GM12878 (cell line): ENCODE data around the gene GPR26. TPM values are rescaled to one million over a fixed set of nuclear protein-coding genes. Genes with fewer than 3 reads are reported as not detected.

Experiments used
- ATAC-seq: fragments of 200-7000 bp; cut with Tn5 transposase; 3 replicates; pipeline ENCODE4 v1.9.1; 2020; ENCODE audit warnings: mild to moderate bottlenecking, moderate library complexity
- BruUV-seq: library from RNA; stranded (reverse); fragments of 400-500 nt; replicated peaks from 2 replicates; lab custom pipeline; 2021; lab: Mats Ljungman, UMichigan
- CTCF ChIA-PET: fragments of 300-600 bp; sonication (Branson Sonifier 250); formaldehyde crosslinking; extraction: SDS; loops from one replicate; lab custom pipeline; 2021; ENCODE audit warnings: inconsistent platforms; lab: Yijun Ruan, JAX
- POLR2A ChIA-PET: fragments of 350-600 bp; formaldehyde crosslinking; extraction: SDS; loops from one replicate; lab custom pipeline; 2021; ENCODE audit warnings: inconsistent platforms; lab: Charles Lee
- RAD21 ChIA-PET: fragments of 300-600 bp; sonication (Branson Sonifier 250); formaldehyde crosslinking; loops from one replicate; lab custom pipeline; 2023; ENCODE audit warnings: antibody characterized with exemption; ENCODE audit not compliant: unreplicated experiment; lab: Charles Lee
- SMC1A ChIA-PET: fragments of 300-600 bp; sonication (Branson Sonifier 250); formaldehyde crosslinking; loops from one replicate; lab custom pipeline; 2023; ENCODE audit not compliant: unreplicated experiment, uncharacterized antibody; lab: Charles Lee
- DNase-seq: peaks from one replicate; pipeline ENCODE4 v3.0.0-alpha.2; 2011; ENCODE audit warnings: low read depth, low spot score
- FAIRE-seq: peaks from 3 replicates; lab custom pipeline; 2011; peaks lifted over from hg19 to GRCh38; lab: Jason Lieb, UNC
- H2AFZ ChIP-seq: 2 replicates; pipeline ENCODE4 v1.6.0; 2011; ENCODE audit warnings: low read depth, low read length, control low read depth; ENCODE audit not compliant: control insufficient read depth
- H3K27ac ChIP-seq: 2 replicates; pipeline ENCODE4 v1.5.1; 2011; ENCODE audit warnings: control low read depth; ENCODE audit not compliant: control insufficient read depth, insufficient read depth
- H3K27me3 ChIP-seq, 2 experiments: replicated peaks in 1 of 2; 2 replicates each; pipeline versions ENCODE4 v1.6.0 to v1.6.1; 2011; ENCODE audit warnings: low read length in 1 of 2; ENCODE audit not compliant: control insufficient read depth in 2 of 2, insufficient read depth in 2 of 2
- H3K36me3 ChIP-seq, 2 experiments: 2 replicates each; pipeline ENCODE4 v1.5.1; 2011; ENCODE audit warnings: low read length in 1 of 2; ENCODE audit not compliant: control insufficient read depth in 2 of 2, insufficient read depth in 2 of 2
- H3K4me1 ChIP-seq: 2 replicates; pipeline ENCODE4 v1.6.1; 2011; ENCODE audit warnings: mild to moderate bottlenecking, low read length, moderate library complexity, mixed read lengths; ENCODE audit not compliant: control insufficient read depth, insufficient read depth
- H3K4me2 ChIP-seq: 2 replicates; pipeline ENCODE4 v1.6.0; 2011; ENCODE audit warnings: control low read depth; ENCODE audit not compliant: control insufficient read depth, insufficient read depth
- H3K4me3 ChIP-seq: fragments of 200-600 bp; sonication (generic); 2 replicates; pipeline ENCODE4 v1.5.1; 2016
- H3K79me2 ChIP-seq: 2 replicates; pipeline ENCODE4 v1.6.0; 2011; ENCODE audit warnings: low read length; ENCODE audit not compliant: control insufficient read depth, insufficient read depth
- H3K9ac ChIP-seq: 2 replicates; pipeline ENCODE4 v1.8.0; 2011; ENCODE audit warnings: low read length, control low read depth, mixed read lengths; ENCODE audit not compliant: control insufficient read depth, insufficient read depth
- H3K9me3 ChIP-seq: replicated peaks from 3 replicates; pipeline ENCODE4 v1.5.1; 2011; ENCODE audit warnings: mild to moderate bottlenecking, low read length; ENCODE audit not compliant: control insufficient read depth, insufficient read depth
- H4K20me1 ChIP-seq: 2 replicates; pipeline ENCODE4 v1.6.0; 2011; ENCODE audit not compliant: control insufficient read depth, insufficient read depth
- BACH1 ChIP-seq: fragments of 450-650 bp; IDR thresholded peaks from 2 replicates; pipeline ENCODE4 v1.6.1; 2017; ENCODE audit warnings: mild to moderate bottlenecking, borderline replicate concordance
- CEBPZ ChIP-seq: fragments of 150-350 bp; IDR thresholded peaks from 2 replicates; pipeline ENCODE4 v1.6.1; 2016; ENCODE audit warnings: low read depth, low read length
- CHD1 ChIP-seq: IDR thresholded peaks from 2 replicates; pipeline ENCODE4 v1.6.1; 2012; ENCODE audit warnings: low read depth, low read length, improper control_type of control experiment
- E2F4 ChIP-seq: IDR thresholded peaks from 2 replicates; pipeline ENCODE4 v1.6.1; 2012; ENCODE audit warnings: low read depth, low read length, improper control_type of control experiment
- IRF4 ChIP-seq: IDR thresholded peaks from 2 replicates; pipeline ENCODE4 v1.6.1; 2011; ENCODE audit warnings: low read depth, low read length
- NFXL1 ChIP-seq: fragments of 450-650 bp; IDR thresholded peaks from 2 replicates; pipeline ENCODE4 v1.6.1; 2017; ENCODE audit warnings: antibody characterized with exemption, mild to moderate bottlenecking, borderline replicate concordance
- PKNOX1 ChIP-seq: fragments of 450-650 bp; IDR thresholded peaks from 2 replicates; pipeline ENCODE4 v1.6.1; 2016; ENCODE audit warnings: mild to moderate bottlenecking
- POLR2AphosphoS2 ChIP-seq: IDR thresholded peaks from 2 replicates; pipeline ENCODE4 v1.6.1; 2011; ENCODE audit warnings: low read depth, mild to moderate bottlenecking, low read length, improper control_type of control experiment, moderate library complexity
- SMAD1 ChIP-seq: fragments of 450-650 bp; IDR thresholded peaks from 2 replicates; pipeline ENCODE4 v1.6.1; 2018; ENCODE audit warnings: mild to moderate bottlenecking, low read depth; ENCODE audit not compliant: partially characterized antibody
- SUPT20H ChIP-seq: IDR thresholded peaks from 2 replicates; pipeline ENCODE4 v1.6.1; 2011; ENCODE audit warnings: low read depth, mild to moderate bottlenecking, low read length, moderate library complexity, borderline replicate concordance; ENCODE audit not compliant: control insufficient read depth
- WRNIP1 ChIP-seq: IDR thresholded peaks from 2 replicates; pipeline ENCODE4 v1.6.1; 2011; ENCODE audit warnings: low read depth, low read length, improper control_type of control experiment, borderline replicate concordance
- ZBED1 ChIP-seq: IDR thresholded peaks from 2 replicates; pipeline ENCODE4 v1.6.1; 2016; ENCODE audit warnings: borderline replicate concordance
- ZNF622 ChIP-seq: fragments of 450-650 bp; IDR thresholded peaks from 2 replicates; pipeline ENCODE4 v1.6.1; 2017; ENCODE audit warnings: mild to moderate bottlenecking, inconsistent platforms
- WGBS: methylation state at CpG from one replicate; pipeline ENCODE4 v1.1.6; 2016; ENCODE audit warnings: low lambda C conversion rate; ENCODE audit not compliant: insufficient replicate concordance, insufficient coverage; ENCODE audit errors: missing lambda C conversion rate; 5-methylcytosine and 5-hydroxymethylcytosine counted together
- in situ Hi-C: fragments of 300-500 bp; cut with MboI; formaldehyde crosslinking; loops from 9 replicates; pipeline ENCODE4 v1.14.3; 2018; ENCODE audit warnings: mixed read lengths
- intact Hi-C: fragments of 100-400 bp; cut with micrococcal nuclease; formaldehyde crosslinking; loops from one replicate; pipeline ENCODE4 v1.14.2; 2022; ENCODE audit not compliant: unreplicated experiment
- polyA plus RNA-seq, 11 experiments: library from polyadenylated mRNA; depleted of rRNA in 4 of 11; unstranded in 6 of 11; stranded (reverse) in 5 of 11; fragments of >200 nt; fragmentation: Nextera tagmentation in 4 of 11; fragmentation: Illumina TruSeq in 1 of 11; extraction: Ambion mirVana in 4 of 11; extraction: Trizol in 1 of 11; gene quantifications; 1 replicate in 1 of 11; 2 replicates in 10 of 11; pipeline versions ENCODE4 v1.2.1 to v1.2.3, GENCODE V29; 2011 to 2016; ENCODE audit warnings: inconsistent platforms in 2 of 11, missing spikeins in 2 of 11, low read depth in 1 of 11
- total RNA-seq, 4 experiments: library from RNA; depleted of rRNA in 3 of 4; stranded (reverse); fragments of >200 nt in 3 of 4; fragmentation: Illumina TruSeq in 1 of 4; extraction: Trizol in 1 of 4; gene quantifications; 2 replicates each; pipeline versions ENCODE4 v1.2.1 to v1.2.3, GENCODE V29; 2013 to 2021

GPR26 gene
- total and polyA plus RNA-seq, 10 of the 15 experiments (the other 5 are each of a cell fraction or from before 2014, with no cell fraction given), result 0.01 to 0.03 TPM; not detected in 8

GRCh38 chr10:123704076-123704475 lies 37.9 kb downstream of the GPR26 start:
- in situ Hi-C loops, result no loop called here
- no peak overlapping the region for H2AFZ ChIP-seq
- ChIA-PET RAD21 (no interaction called here), CTCF (interaction anchor here (1.3 to 1.6 kb wide), 2 partner anchors 14 to 122 kb away, joined by 3 read pairs; no protein-coding TSS in a partner anchor), SMC1A (no interaction called here), POLR2A (no interaction called here)
- H3K27me3 ChIP-seq, result peaks cover 0 to 2% of the 10 kb centered on the region in 2 experiments; a peak in 2 of 4 replicates
- H3K79me2 ChIP-seq, result no peaks in the 10 kb centered on the region
- DNase-seq, result no peak
- no peaks in the 10 kb centered on the region for H3K36me3 ChIP-seq
- 42% methylated on average over 8 of the region's 8 CpGs for WGBS
- no peak for FAIRE-seq
- no peak overlapping the region for H3K4me2 ChIP-seq
- H3K4me3 ChIP-seq, result no peak overlapping the region
- no peaks in the 10 kb centered on the region for H4K20me1 ChIP-seq
- H3K9me3 ChIP-seq, result no peaks in the 10 kb centered on the region
- intact Hi-C loops, result no loop called here
- H3K9ac ChIP-seq, result no peak overlapping the region
- no peak for TF ChIP-seq NFXL1
- no peak for TF ChIP-seq WRNIP1
- TF ChIP-seq SUPT20H, result no peak
- no peak for TF ChIP-seq IRF4
- TF ChIP-seq CHD1, result no peak
- no peak for TF ChIP-seq SMAD1
- ATAC-seq, result no peak
- no peaks in the 10 kb centered on the region for H3K4me1 ChIP-seq
- BruUV-seq, result no TSS peak
- H3K27ac ChIP-seq, result no peak overlapping the region

- RAD21 ChIA-PET, result no interaction called here
- no peak overlapping the region for H2AFZ ChIP-seq
- no peaks in the 10 kb centered on the region for H3K4me1 ChIP-seq
- H3K9ac ChIP-seq, result no peak overlapping the region
- H4K20me1 ChIP-seq, result no peaks in the 10 kb centered on the region
- SMC1A ChIA-PET, result interaction anchor here (0.8 kb wide), 1 partner anchor 121 kb away, joined by 3 read pairs; no protein-coding TSS in a partner anchor
- peaks cover 2 to 3% of the 10 kb centered on the region in 2 experiments; a peak in 3 of 4 replicates for H3K27me3 ChIP-seq
- DNase-seq (no peak), ATAC-seq (no peak), FAIRE-seq (no peak)
- H3K4me2 ChIP-seq, result no peak overlapping the region
- no peaks in the 10 kb centered on the region for H3K79me2 ChIP-seq
- in situ Hi-C loops (no loop called here), intact Hi-C loops (no loop called here)
- H3K27ac ChIP-seq, result no peak overlapping the region
- no TSS peak for BruUV-seq
- H3K36me3 ChIP-seq, result no peaks in the 10 kb centered on the region
- no peak overlapping the region for H3K4me3 ChIP-seq
- H3K9me3 ChIP-seq, result no peaks in the 10 kb centered on the region
- POLR2A ChIA-PET, result no interaction called here
- CTCF ChIA-PET, result interaction anchor here (1.2 to 1.6 kb wide), 3 partner anchors 13 to 122 kb away, joined by 3 read pairs; no protein-coding TSS in a partner anchor
- WGBS, result 2% methylated on average over 6 of the region's 6 CpGs
- TF ChIP-seq WRNIP1 (no peak), ZNF622 (no peak), POLR2AphosphoS2 (no peak), E2F4 (no peak), BACH1 (no peak), PKNOX1 (no peak), CEBPZ (no peak), ZBED1 (no peak)
Measured at GRCh38 chr10:123704812-123705211, 38.7 kb downstream of the GPR26 start.
